ENCODE measurements around the gene MANEAL.

DNA sequence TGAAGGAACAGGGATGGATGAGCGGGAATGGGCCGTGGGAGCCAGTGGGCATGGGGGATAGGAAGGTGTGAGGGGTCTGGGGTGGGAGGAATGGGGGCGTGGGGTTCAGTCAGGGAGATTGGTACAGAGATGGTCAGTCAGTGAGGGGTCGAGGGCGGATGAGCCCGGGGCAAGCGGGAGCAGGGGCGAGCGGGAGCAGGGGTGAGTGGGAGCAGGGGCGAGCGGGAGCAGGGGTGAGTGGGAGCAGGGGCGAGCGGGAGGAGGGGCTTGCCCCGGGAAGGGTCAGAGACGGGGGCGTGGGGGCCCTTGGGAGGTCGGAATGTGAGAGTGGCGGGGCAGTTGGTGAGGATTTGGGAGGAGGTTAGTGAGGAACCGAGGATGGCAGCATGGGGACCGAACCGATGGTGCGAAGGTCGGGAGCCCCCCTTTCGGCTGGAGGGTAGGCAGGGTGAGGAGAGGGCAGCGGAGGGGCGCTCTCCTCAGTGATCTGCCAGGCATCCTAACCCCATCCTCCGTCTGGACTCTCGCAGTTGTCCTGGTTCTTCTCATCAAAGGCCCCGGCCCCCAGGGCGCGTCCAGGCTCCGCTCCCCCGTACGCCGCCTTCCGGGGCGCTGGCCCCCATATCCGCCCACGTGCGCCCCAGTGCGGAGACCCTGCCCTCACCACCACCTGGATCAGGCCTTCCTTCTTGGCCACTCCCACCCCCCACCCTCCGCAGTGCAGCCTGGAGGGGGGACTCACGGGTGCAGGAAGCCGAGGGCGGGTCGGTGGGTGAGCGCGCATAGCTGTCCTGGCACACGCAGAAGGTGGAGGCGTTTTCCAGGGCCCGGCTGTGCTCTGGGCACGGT lies 40.0 kb upstream of the MANEAL start:
- TF ChIP-seq, protein P1, sequence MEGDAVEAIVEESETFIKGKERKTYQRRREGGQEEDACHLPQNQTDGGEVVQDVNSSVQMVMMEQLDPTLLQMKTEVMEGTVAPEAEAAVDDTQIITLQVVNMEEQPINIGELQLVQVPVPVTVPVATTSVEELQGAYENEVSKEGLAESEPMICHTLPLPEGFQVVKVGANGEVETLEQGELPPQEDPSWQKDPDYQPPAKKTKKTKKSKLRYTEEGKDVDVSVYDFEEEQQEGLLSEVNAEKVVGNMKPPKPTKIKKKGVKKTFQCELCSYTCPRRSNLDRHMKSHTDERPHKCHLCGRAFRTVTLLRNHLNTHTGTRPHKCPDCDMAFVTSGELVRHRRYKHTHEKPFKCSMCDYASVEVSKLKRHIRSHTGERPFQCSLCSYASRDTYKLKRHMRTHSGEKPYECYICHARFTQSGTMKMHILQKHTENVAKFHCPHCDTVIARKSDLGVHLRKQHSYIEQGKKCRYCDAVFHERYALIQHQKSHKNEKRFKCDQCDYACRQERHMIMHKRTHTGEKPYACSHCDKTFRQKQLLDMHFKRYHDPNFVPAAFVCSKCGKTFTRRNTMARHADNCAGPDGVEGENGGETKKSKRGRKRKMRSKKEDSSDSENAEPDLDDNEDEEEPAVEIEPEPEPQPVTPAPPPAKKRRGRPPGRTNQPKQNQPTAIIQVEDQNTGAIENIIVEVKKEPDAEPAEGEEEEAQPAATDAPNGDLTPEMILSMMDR (IDR thresholded peaks at IDR 0.05; ENCODE audit: low read depth, low read length, missing input control): no peak
- TF ChIP-seq FOXA1 (IDR thresholded peaks at IDR 0.05): no peak
- TF ChIP-seq, protein P2, sequence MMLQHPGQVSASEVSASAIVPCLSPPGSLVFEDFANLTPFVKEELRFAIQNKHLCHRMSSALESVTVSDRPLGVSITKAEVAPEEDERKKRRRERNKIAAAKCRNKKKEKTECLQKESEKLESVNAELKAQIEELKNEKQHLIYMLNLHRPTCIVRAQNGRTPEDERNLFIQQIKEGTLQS (IDR thresholded peaks at IDR 0.05): no peak
- TF ChIP-seq, protein P3, sequence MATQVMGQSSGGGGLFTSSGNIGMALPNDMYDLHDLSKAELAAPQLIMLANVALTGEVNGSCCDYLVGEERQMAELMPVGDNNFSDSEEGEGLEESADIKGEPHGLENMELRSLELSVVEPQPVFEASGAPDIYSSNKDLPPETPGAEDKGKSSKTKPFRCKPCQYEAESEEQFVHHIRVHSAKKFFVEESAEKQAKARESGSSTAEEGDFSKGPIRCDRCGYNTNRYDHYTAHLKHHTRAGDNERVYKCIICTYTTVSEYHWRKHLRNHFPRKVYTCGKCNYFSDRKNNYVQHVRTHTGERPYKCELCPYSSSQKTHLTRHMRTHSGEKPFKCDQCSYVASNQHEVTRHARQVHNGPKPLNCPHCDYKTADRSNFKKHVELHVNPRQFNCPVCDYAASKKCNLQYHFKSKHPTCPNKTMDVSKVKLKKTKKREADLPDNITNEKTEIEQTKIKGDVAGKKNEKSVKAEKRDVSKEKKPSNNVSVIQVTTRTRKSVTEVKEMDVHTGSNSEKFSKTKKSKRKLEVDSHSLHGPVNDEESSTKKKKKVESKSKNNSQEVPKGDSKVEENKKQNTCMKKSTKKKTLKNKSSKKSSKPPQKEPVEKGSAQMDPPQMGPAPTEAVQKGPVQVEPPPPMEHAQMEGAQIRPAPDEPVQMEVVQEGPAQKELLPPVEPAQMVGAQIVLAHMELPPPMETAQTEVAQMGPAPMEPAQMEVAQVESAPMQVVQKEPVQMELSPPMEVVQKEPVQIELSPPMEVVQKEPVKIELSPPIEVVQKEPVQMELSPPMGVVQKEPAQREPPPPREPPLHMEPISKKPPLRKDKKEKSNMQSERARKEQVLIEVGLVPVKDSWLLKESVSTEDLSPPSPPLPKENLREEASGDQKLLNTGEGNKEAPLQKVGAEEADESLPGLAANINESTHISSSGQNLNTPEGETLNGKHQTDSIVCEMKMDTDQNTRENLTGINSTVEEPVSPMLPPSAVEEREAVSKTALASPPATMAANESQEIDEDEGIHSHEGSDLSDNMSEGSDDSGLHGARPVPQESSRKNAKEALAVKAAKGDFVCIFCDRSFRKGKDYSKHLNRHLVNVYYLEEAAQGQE (IDR thresholded peaks at IDR 0.05): no peak
- TF ChIP-seq, protein P4, sequence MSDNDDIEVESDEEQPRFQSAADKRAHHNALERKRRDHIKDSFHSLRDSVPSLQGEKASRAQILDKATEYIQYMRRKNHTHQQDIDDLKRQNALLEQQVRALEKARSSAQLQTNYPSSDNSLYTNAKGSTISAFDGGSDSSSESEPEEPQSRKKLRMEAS (IDR thresholded peaks at IDR 0.05): no peak
- TF ChIP-seq FOXA2 (IDR thresholded peaks at IDR 0.05): no peak
- TF ChIP-seq EGR1 (IDR thresholded peaks at IDR 0.05; ENCODE audit: low read depth in 2 of 2): no peak
- TF ChIP-seq SP1 (IDR thresholded peaks at IDR 0.05): no peak
